ENCODE measurements around the gene ARGLU1.

DNA sequence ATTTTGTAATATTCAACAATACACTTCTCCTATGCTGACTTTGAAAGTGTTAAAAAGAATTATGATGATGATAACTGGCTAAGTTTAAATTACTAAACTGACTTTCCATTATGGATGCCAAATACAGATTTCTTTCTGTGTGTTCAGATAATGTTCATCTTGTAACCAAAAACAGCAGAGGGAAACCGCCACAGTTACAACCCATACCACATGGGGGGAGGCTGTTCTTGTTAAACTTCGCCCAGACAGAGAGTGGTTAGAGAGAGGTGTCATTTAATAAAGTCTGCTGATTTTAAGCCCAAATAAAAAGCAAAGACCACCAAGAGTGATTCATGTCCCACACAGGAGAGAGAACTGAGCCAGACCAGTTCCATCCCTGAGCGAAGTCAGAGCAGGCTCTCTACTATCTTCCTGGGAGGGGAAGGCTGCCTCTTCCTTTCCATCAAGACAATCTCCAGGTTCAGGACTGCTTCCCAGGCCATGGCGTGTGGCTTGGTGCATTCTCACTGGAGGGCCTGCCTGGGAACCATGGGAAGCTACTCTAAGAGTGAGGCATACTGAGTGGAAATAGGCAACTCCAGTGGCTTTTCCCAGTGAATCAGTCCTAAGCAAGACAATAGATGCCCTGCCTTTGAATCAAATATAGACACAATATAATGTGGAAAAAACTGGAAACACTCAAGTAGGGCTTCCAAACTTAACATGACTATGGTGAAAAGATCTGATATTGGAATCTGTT, 50.7 kb downstream of the ARGLU1 start:
- TF ChIP-seq CTCF (IDR thresholded peaks at IDR 0.05; ENCODE audit: poor library complexity): no peak
- no peak for TF ChIP-seq EZH2 (IDR thresholded peaks at IDR 0.05; ENCODE audit: borderline replicate concordance)
- no peak for TF ChIP-seq EZH2phosphoT487 (IDR thresholded peaks at IDR 0.05; ENCODE audit: low read depth, severe bottlenecking, unreplicated experiment)

Data from hepatocyte (in vitro differentiated cells).